ENCODE results near the gene TMPRSS11D.

Gene TMPRSS11D

GRCh38 chr4:67894659-67895058 is 10.9 kb upstream of the TMPRSS11D start:
- DNase-seq (ENCODE audit: low read depth): no peak
- no peak for TF ChIP-seq CTCF (IDR thresholded peaks at IDR 0.05; ENCODE audit: control insufficient read depth, insufficient read depth, low read depth, low read length, missing control alignments)
- H3K4me3 ChIP-seq (ENCODE audit: control insufficient read depth, low read depth, low read length): no peak overlapping the region

DNA sequence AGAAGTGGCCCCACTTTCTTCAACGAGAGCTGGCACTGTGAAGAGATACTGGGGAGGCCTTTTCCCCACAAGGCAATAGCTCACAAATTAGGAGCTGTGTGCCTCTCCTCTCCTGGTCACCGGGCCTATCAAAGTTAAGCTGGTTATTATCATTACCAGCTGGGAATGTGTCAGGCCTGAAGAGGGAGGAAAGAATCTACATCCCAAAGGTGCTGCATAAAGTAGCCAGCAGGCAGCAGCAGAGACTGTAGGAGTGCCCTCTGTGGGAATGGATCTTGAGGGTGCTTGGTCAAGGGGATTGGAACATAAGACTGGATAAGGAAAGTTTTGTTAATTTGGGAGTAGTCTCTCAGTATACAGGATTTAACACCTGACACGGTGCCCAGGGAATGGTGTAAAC is 9.1 kb upstream of the TMPRSS11D start:
- no peak for DNase-seq (ENCODE audit: low read depth)
- H3K4me3 ChIP-seq (ENCODE audit: control insufficient read depth, low read depth, low read length): no peak overlapping the region

GRCh38 chr4:67892253-67892652 is 8.5 kb upstream of the TMPRSS11D start:
- no peak for DNase-seq (ENCODE audit: low read depth)
- no peak for TF ChIP-seq CTCF (IDR thresholded peaks at IDR 0.05; ENCODE audit: control insufficient read depth, insufficient read depth, low read depth, low read length, missing control alignments)
- no peak overlapping the region for H3K4me3 ChIP-seq (ENCODE audit: control insufficient read depth, low read depth, low read length)

More for the DNA sequence above, 9.1 kb upstream of the TMPRSS11D start:
- TF ChIP-seq CTCF (IDR thresholded peaks at IDR 0.05; ENCODE audit: control insufficient read depth, insufficient read depth, low read depth, low read length, missing control alignments): peak; percentile 38

DNA sequence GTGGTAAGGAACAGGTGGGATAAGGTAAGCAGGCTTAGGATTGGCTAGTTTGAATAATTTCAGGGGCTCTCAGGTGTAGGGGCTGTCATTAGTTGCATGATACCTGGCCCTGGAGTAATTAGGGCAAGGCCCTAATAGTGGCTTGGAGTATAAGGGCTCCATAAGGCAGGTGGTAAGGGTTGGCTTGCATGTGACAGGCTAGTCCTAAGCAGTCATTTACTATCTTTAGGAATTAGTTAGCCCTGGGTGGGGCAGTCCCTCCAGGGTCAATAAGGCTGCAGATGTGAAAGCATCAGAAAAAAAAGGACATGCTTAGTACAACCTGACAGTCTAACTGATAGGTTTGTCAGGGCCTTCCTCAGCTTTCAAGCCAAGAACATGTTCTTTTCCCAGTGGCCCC is 7.8 kb upstream of the TMPRSS11D start:
- H3K4me3 ChIP-seq (ENCODE audit: control insufficient read depth, low read depth, low read length): no peak overlapping the region
- no peak for DNase-seq (ENCODE audit: low read depth)
- TF ChIP-seq CTCF (IDR thresholded peaks at IDR 0.05; ENCODE audit: control insufficient read depth, insufficient read depth, low read depth, low read length, missing control alignments): no peak

GRCh38 chr4:67886281-67886680 is 2.5 kb upstream of the TMPRSS11D start:
- TF ChIP-seq CTCF (IDR thresholded peaks at IDR 0.05; ENCODE audit: control insufficient read depth, insufficient read depth, low read depth, low read length, missing control alignments): no peak
- H3K4me3 ChIP-seq (ENCODE audit: control insufficient read depth, low read depth, low read length): no peak overlapping the region
- no peak for DNase-seq (ENCODE audit: low read depth)

DNA sequence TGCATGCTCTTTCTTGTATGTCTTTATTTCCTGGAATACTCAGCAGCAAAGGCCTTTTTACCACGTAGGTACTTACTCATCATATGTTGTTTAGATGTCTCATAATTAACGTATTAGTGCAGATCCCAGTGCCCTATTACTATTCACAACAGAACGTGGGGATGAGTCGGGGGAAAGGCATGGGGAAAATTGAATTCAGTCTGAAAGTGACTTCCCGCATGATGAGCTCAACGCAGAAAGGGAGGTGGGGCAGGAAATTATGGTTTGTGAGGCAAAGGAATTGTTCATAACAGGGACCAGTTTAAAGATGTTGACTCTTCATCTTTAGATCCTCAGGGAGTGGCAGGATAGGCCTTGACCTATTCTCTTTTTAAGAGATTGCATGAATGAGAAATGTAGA is 2.0 kb upstream of the TMPRSS11D start:
- H3K4me3 ChIP-seq (ENCODE audit: control insufficient read depth, low read depth, low read length): no peak overlapping the region
- DNase-seq (ENCODE audit: low read depth): peak; percentile 46
- TF ChIP-seq CTCF (IDR thresholded peaks at IDR 0.05; ENCODE audit: control insufficient read depth, insufficient read depth, low read depth, low read length, missing control alignments): no peak

GRCh38 chr4:67884701-67885100 is 899 bp upstream of the TMPRSS11D start:
- TF ChIP-seq CTCF (IDR thresholded peaks at IDR 0.05; ENCODE audit: control insufficient read depth, insufficient read depth, low read depth, low read length, missing control alignments): no peak
- no peak for DNase-seq (ENCODE audit: low read depth)
- no peak overlapping the region for H3K4me3 ChIP-seq (ENCODE audit: control insufficient read depth, low read depth, low read length)

All from AG09309 (cell line).